ENCODE results near the gene OR8B12.

DNA sequence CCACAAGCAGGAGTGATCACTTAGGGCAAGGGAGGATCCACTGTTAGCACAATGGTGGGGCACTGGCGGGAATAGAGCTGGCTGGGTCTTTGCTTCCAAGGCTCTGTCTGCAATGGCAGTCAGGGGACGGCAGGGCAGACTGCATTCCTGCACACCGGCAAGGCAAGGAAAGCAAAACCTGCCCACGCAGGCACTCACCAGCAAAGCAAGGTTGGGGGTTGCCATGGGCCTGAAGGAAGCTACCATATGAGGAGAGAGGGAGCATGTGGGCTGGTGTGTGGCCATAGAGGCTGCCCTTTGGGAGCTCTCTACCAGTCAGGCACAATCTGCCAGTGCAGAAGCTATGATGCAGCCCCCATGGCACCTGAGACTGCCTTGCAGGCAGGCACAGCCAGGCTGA is 33.2 kb downstream of the OR8B12 start:
- no peak for TF ChIP-seq EZH2 (IDR thresholded peaks at IDR 0.05; ENCODE audit: borderline replicate concordance, insufficient read depth, low read depth, low read length, poor library complexity, severe bottlenecking)
- TF ChIP-seq, protein P1, sequence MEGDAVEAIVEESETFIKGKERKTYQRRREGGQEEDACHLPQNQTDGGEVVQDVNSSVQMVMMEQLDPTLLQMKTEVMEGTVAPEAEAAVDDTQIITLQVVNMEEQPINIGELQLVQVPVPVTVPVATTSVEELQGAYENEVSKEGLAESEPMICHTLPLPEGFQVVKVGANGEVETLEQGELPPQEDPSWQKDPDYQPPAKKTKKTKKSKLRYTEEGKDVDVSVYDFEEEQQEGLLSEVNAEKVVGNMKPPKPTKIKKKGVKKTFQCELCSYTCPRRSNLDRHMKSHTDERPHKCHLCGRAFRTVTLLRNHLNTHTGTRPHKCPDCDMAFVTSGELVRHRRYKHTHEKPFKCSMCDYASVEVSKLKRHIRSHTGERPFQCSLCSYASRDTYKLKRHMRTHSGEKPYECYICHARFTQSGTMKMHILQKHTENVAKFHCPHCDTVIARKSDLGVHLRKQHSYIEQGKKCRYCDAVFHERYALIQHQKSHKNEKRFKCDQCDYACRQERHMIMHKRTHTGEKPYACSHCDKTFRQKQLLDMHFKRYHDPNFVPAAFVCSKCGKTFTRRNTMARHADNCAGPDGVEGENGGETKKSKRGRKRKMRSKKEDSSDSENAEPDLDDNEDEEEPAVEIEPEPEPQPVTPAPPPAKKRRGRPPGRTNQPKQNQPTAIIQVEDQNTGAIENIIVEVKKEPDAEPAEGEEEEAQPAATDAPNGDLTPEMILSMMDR (IDR thresholded peaks at IDR 0.05) = no peak
